Measurements from ENCODE around the gene LEP.

Gene LEP

DNA sequence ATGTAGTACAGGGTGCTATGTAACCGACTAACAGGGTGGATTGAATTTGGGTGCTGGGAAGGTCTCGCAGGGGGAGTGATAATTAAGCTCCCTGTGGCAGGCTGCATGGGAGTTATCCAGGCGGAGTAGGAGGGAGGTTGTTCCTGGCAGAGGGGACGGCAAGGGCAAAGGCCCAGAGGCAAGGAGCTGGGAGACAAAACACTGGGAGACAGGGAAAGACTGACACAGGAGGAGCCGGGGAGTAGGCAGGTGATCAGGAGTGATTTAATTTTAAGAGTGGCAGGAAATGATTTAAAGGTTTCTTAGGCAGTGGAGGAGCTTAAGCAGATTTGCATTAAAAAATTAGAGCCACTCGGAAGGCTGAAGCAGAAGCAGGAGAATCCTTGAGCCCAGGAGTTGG, 40.7 kb upstream of the LEP start:
- TF ChIP-seq, protein P1, sequence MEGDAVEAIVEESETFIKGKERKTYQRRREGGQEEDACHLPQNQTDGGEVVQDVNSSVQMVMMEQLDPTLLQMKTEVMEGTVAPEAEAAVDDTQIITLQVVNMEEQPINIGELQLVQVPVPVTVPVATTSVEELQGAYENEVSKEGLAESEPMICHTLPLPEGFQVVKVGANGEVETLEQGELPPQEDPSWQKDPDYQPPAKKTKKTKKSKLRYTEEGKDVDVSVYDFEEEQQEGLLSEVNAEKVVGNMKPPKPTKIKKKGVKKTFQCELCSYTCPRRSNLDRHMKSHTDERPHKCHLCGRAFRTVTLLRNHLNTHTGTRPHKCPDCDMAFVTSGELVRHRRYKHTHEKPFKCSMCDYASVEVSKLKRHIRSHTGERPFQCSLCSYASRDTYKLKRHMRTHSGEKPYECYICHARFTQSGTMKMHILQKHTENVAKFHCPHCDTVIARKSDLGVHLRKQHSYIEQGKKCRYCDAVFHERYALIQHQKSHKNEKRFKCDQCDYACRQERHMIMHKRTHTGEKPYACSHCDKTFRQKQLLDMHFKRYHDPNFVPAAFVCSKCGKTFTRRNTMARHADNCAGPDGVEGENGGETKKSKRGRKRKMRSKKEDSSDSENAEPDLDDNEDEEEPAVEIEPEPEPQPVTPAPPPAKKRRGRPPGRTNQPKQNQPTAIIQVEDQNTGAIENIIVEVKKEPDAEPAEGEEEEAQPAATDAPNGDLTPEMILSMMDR (IDR thresholded peaks at IDR 0.05), result no peak
- no peak overlapping the region for H3K4me3 ChIP-seq (ENCODE audit: low read depth in 1 of 2, low read length in 1 of 2)
- no peaks in the 10 kb centered on the region for H3K9me3 ChIP-seq
- no peak overlapping the region for H3K27ac ChIP-seq
- H3K36me3 ChIP-seq, result no peaks in the 10 kb centered on the region
- peaks cover 5 to 8% of the 10 kb centered on the region in 2 experiments for H3K4me1 ChIP-seq (ENCODE audit: control insufficient read depth in 1 of 2, insufficient read depth in 1 of 2, low read depth in 1 of 2, low read length in 1 of 2)
- peaks cover 76% of the 10 kb centered on the region for H3K27me3 ChIP-seq

DNA sequence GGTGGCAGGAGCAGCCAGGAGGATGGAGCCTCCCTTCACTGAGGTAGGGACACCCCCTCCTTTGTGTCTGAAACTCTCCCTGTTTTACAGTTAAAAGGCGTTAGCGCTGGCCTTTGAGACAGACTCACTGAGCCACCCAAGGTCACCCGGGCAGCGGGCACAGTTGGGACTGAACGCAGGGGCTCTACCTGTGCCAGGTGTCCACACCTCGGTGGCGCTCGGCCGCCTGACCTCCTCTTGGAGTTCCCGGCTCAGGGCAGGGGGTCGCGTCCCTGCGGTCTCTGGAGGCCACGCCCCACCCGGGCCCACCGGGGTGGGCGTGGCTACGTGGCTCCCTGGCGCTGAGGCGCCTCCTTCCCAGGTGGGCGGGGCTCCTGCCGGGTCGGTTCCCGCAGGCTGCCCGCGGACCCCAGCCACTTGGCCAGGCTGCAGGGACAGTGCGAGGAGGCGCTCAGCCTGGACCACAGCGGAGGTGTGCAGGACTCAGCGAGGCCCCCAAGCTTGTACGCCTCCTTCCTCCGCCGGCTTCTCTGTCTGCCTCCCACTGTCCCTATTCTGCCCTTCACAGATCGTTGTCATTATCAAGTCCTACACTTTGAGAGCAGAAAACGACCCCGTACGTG, 39.9 kb upstream of the LEP start:
- H3K4me3 ChIP-seq (ENCODE audit: low read depth in 1 of 2, low read length in 1 of 2), result peak overlapping the region in 1 of 2 experiments; percentile 9

GRCh38 chr7:128201690-128202085, 39.4 kb upstream of the LEP start:
- Histone ChIP-seq H3K4me1 (ENCODE audit: control insufficient read depth in 1 of 2, insufficient read depth in 1 of 2, low read depth in 1 of 2, low read length in 1 of 2) (peaks cover 5 to 8% of the 10 kb centered on the region in 2 experiments), H3K36me3 (no peaks in the 10 kb centered on the region), H3K4me3 (ENCODE audit: low read depth in 1 of 2, low read length in 1 of 2) (no peak overlapping the region), H3K9me3 (no peaks in the 10 kb centered on the region), H3K27me3 (peaks cover 87% of the 10 kb centered on the region), H3K27ac (no peak overlapping the region)
- TF ChIP-seq, protein P1 (IDR thresholded peaks at IDR 0.05), result no peak

More for the DNA sequence above, 39.9 kb upstream of the LEP start:
- TF ChIP-seq, protein P1 (IDR thresholded peaks at IDR 0.05), result no peak
- H3K4me1 ChIP-seq (ENCODE audit: control insufficient read depth in 1 of 2, insufficient read depth in 1 of 2, low read depth in 1 of 2, low read length in 1 of 2), result peaks cover 5 to 8% of the 10 kb centered on the region in 2 experiments
- no peaks in the 10 kb centered on the region for H3K36me3 ChIP-seq
- H3K27me3 ChIP-seq, result peaks cover 82% of the 10 kb centered on the region
- H3K9me3 ChIP-seq, result no peaks in the 10 kb centered on the region
- no peak overlapping the region for H3K27ac ChIP-seq

- H3K36me3 ChIP-seq, result no peaks in the 10 kb centered on the region
Measured at GRCh38 chr7:128202287-128202957, 38.7 kb upstream of the LEP start.

GRCh38 chr7:128203047-128203491, 38.0 kb upstream of the LEP start:
- TF ChIP-seq, protein P1 (IDR thresholded peaks at IDR 0.05), result no peak
- Histone ChIP-seq H3K27me3 (peaks cover 95% of the 10 kb centered on the region), H3K4me1 (ENCODE audit: control insufficient read depth in 1 of 2, insufficient read depth in 1 of 2, low read depth in 1 of 2, low read length in 1 of 2) (peaks cover 5 to 8% of the 10 kb centered on the region in 2 experiments), H3K36me3 (no peaks in the 10 kb centered on the region), H3K9me3 (no peaks in the 10 kb centered on the region), H3K27ac (no peak overlapping the region), H3K4me3 (ENCODE audit: low read depth in 1 of 2, low read length in 1 of 2) (no peak overlapping the region)

More at GRCh38 chr7:128202287-128202957, 38.7 kb upstream of the LEP start:
- Histone ChIP-seq H3K4me1 (ENCODE audit: control insufficient read depth in 1 of 2, insufficient read depth in 1 of 2, low read depth in 1 of 2, low read length in 1 of 2) (peaks cover 5 to 8% of the 10 kb centered on the region in 2 experiments), H3K4me3 (ENCODE audit: low read depth in 1 of 2, low read length in 1 of 2) (no peak overlapping the region), H3K27me3 (peaks cover 95% of the 10 kb centered on the region), H3K9me3 (no peaks in the 10 kb centered on the region), H3K27ac (no peak overlapping the region)
- TF ChIP-seq, protein P1 (IDR thresholded peaks at IDR 0.05), result no peak

Data from neutrophil (primary cell).